ENCODE results near the gene CLDN5.

CLDN5 gene

GRCh38 chr22:19480789-19481188 lies 43.4 kb downstream of the CLDN5 start:
- no peak for DNase-seq (ENCODE audit: low read depth in 2 of 2)

- no peak for DNase-seq (ENCODE audit: low read depth in 2 of 2)
Measured at GRCh38 chr22:19480173-19480568, 44.0 kb downstream of the CLDN5 start.

GRCh38 chr22:19479355-19480172 lies 44.6 kb downstream of the CLDN5 start, which contains the start of gene CDC45:
Gene CDC45, plus strand, starts transcription at chr22:19479920. Its CDS starts 49 bp downstream, at chr22:19479969.
- peak; percentile 96 for DNase-seq (ENCODE audit: low read depth in 2 of 2)

GRCh38 chr22:19478901-19479354 lies 45.3 kb downstream of the CLDN5 start, which contains the start of gene UFD1:
Gene UFD1, minus strand, starts transcription at chr22:19479193. Its CDS starts 108 bp downstream, at chr22:19479085.
- DNase-seq (ENCODE audit: low read depth in 2 of 2), result no peak

- no peak for DNase-seq (ENCODE audit: low read depth in 2 of 2)
Measured at GRCh38 chr22:19478045-19478900, 45.9 kb downstream of the CLDN5 start.

- DNase-seq (ENCODE audit: low read depth in 2 of 2), result peak in 1 of 2 experiments; percentile 5
Measured at GRCh38 chr22:19477321-19478044, 46.7 kb downstream of the CLDN5 start.

- DNase-seq (ENCODE audit: low read depth in 2 of 2), result no peak
Measured at GRCh38 chr22:19476023-19476422, 48.2 kb downstream of the CLDN5 start.

- no peak for DNase-seq (ENCODE audit: low read depth in 2 of 2)
Measured at GRCh38 chr22:19473578-19473977, 50.6 kb downstream of the CLDN5 start.

Measured in fibroblast of skin of left quadriceps (primary cell).